HuH-7 (cell line): Measurements from ENCODE around the gene HS6ST2.

Experiments
- DNase-seq: peaks from one replicate; pipeline ENCODE4 v3.0.0; 2011; ENCODE audit warnings: low spot score

Gene HS6ST2

GRCh38 chrX:132791714-132792113 lies 166.7 kb downstream of the HS6ST2 start:
- DNase-seq = no peak

GRCh38 chrX:132790329-132790728 lies 168.1 kb downstream of the HS6ST2 start:
- DNase-seq = no peak

- DNase-seq = no peak
Observed at GRCh38 chrX:132786217-132786616, 172.2 kb downstream of the HS6ST2 start.

- no peak for DNase-seq
Observed at GRCh38 chrX:132778917-132779316, 179.5 kb downstream of the HS6ST2 start.

- DNase-seq = no peak
Observed at GRCh38 chrX:132776486-132777210, 181.8 kb downstream of the HS6ST2 start.

GRCh38 chrX:132775263-132775823 lies 183.1 kb downstream of the HS6ST2 start:
- no peak for DNase-seq

GRCh38 chrX:132774010-132774714 lies 184.3 kb downstream of the HS6ST2 start:
- no peak for DNase-seq

GRCh38 chrX:132769609-132770008 lies 188.8 kb downstream of the HS6ST2 start:
- DNase-seq = no peak

- DNase-seq = no peak
Observed at GRCh38 chrX:132766452-132766851, 192.0 kb downstream of the HS6ST2 start.

- DNase-seq = no peak
Observed at GRCh38 chrX:132763528-132763927, 194.9 kb downstream of the HS6ST2 start.

- DNase-seq = no peak
Observed at GRCh38 chrX:132758759-132759158, 199.7 kb downstream of the HS6ST2 start.

GRCh38 chrX:132757066-132757623 lies 201.3 kb downstream of the HS6ST2 start:
- DNase-seq = no peak

- no peak for DNase-seq
Observed at GRCh38 chrX:132756439-132756838, 202.0 kb downstream of the HS6ST2 start.

GRCh38 chrX:132751063-132751690 lies 207.3 kb downstream of the HS6ST2 start:
- no peak for DNase-seq

- no peak for DNase-seq
Observed at GRCh38 chrX:132750331-132751062, 207.9 kb downstream of the HS6ST2 start.

GRCh38 chrX:132749406-132749805 lies 209.0 kb downstream of the HS6ST2 start:
- DNase-seq = no peak

- DNase-seq = no peak
Observed at GRCh38 chrX:132748909-132749308, 209.5 kb downstream of the HS6ST2 start.

- no peak for DNase-seq
Observed at GRCh38 chrX:132748268-132748667, 210.2 kb downstream of the HS6ST2 start.

- no peak for DNase-seq
Observed at GRCh38 chrX:132745593-132745992, 212.8 kb downstream of the HS6ST2 start.

- peak; percentile 4 for DNase-seq
Observed at GRCh38 chrX:132744470-132744869, 214.0 kb downstream of the HS6ST2 start.

GRCh38 chrX:132743086-132743485 lies 215.3 kb downstream of the HS6ST2 start:
- DNase-seq = no peak

GRCh38 chrX:132742246-132742645 lies 216.2 kb downstream of the HS6ST2 start:
- no peak for DNase-seq
